ENCODE data around the gene LSS. TPM values are rescaled to one million over a fixed set of nuclear protein-coding genes. Genes with fewer than 3 reads are reported as not detected.

The LSS gene
- total RNA-seq, 1 donor from 2014 or later = 14.1 TPM

- H3K4me1 ChIP-seq (ENCODE audit: control insufficient read depth in 3 of 3, insufficient read depth in 3 of 3, low read length in 3 of 3) = peaks cover 9 to 42% (median 40%) of the 10 kb centered on the region in 3 donors
- H3K36me3 ChIP-seq (ENCODE audit: control insufficient read depth in 3 of 3, insufficient read depth in 3 of 3, low read length in 3 of 3) = peaks cover 33 to 38% (median 33%) of the 10 kb centered on the region in 3 donors
- no peaks in the 10 kb centered on the region for H3K27me3 ChIP-seq (ENCODE audit: control insufficient read depth in 3 of 3, insufficient read depth in 3 of 3, low read length in 3 of 3)
- H3K4me3 ChIP-seq (ENCODE audit: low read length in 3 of 3) = no peak overlapping the region
- no peaks in the 10 kb centered on the region for H3K9me3 ChIP-seq (ENCODE audit: control insufficient read depth in 3 of 3, low read length in 3 of 3)
- no peak overlapping the region for H3K9ac ChIP-seq (ENCODE audit: low read depth in 1 of 3, low read length in 3 of 3)
- H3K27ac ChIP-seq (ENCODE audit: low read depth, low read length) = no peak overlapping the region
Measured at GRCh38 chr21:46220847-46221246, 7.7 kb downstream of the LSS start.

DNA sequence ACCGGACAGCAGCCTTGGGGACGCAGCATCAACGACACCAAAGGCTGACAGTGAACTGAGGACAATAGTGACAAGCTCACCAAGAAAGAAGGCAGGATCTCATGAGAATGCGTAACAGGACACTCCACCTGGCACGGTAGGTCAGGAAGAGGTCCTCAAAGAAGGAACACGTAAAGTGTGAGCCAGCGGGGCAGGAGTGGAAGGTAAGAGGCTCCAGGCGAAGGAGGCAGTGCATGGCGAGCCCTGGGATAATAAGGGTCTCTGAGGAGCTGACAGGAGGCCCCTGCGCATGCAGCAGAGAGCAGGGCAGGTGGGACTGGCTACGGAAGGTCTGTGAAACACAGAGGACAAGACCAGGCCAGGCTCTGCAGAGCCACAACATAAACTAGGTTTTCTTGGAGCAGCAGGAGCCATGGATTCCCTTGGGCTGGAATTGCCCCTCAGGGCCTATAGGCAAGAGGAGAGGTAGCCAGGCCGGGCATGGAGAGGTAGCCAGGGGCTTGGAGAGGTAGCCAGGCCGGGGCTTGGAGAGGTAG is 8.2 kb downstream of the LSS start:
- Histone ChIP-seq H3K27me3 (ENCODE audit: control insufficient read depth in 3 of 3, insufficient read depth in 3 of 3, low read length in 3 of 3) (no peaks in the 10 kb centered on the region), H3K9ac (ENCODE audit: low read depth in 1 of 3, low read length in 3 of 3) (peak overlapping the region in 1 of 3 donors; percentile 40), H3K4me3 (ENCODE audit: low read length in 3 of 3) (no peak overlapping the region), H3K4me1 (ENCODE audit: control insufficient read depth in 3 of 3, insufficient read depth in 3 of 3, low read length in 3 of 3) (peaks cover 9 to 40% (median 38%) of the 10 kb centered on the region in 3 donors), H3K9me3 (ENCODE audit: control insufficient read depth in 3 of 3, low read length in 3 of 3) (no peaks in the 10 kb centered on the region), H3K36me3 (ENCODE audit: control insufficient read depth in 3 of 3, insufficient read depth in 3 of 3, low read length in 3 of 3) (peaks cover 35 to 38% (median 37%) of the 10 kb centered on the region in 3 donors), H3K27ac (ENCODE audit: low read depth, low read length) (no peak overlapping the region)

DNA sequence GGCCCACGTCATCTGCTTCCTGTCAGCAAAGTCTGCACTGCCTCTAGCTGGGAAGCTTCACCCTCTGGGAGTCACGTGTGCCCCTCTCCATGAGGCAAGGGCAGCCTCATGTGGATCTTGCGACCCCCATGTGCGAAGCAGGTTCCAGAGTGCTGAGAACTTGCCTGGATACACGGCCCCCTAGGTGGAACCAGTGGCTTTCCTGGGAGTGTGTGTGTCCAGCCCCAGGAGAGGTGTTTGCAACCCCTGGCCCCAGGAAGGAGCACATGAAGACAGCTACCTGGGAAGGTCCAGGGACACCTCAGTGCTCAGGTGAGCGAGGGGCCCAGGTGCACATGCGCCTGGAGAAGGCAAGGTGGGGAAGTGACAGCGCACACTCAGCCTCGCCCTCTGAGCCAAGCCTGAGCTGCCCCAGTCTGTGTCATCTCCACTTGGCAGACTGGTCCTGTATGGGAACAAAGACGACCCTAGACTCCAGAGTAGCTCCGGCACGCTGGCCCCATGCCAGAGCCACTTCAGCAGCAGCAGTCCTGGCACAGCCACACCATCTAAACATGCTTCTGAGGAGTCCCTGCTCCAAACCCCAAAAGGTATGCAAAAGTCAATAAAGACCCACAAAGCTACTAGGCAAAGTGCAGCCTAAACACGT is 8.9 kb downstream of the LSS start:
- peaks cover 9 to 40% (median 38%) of the 10 kb centered on the region in 3 donors for H3K4me1 ChIP-seq (ENCODE audit: control insufficient read depth in 3 of 3, insufficient read depth in 3 of 3, low read length in 3 of 3)
- H3K9ac ChIP-seq (ENCODE audit: low read depth in 1 of 3, low read length in 3 of 3) = peak overlapping the region in 2 of 3 donors; percentile 12 to 40
- H3K36me3 ChIP-seq (ENCODE audit: control insufficient read depth in 3 of 3, insufficient read depth in 3 of 3, low read length in 3 of 3) = peaks cover 37 to 39% (median 39%) of the 10 kb centered on the region in 3 donors
- no peaks in the 10 kb centered on the region for H3K9me3 ChIP-seq (ENCODE audit: control insufficient read depth in 3 of 3, low read length in 3 of 3)
- H3K4me3 ChIP-seq (ENCODE audit: low read length in 3 of 3) = no peak overlapping the region
- no peak overlapping the region for H3K27ac ChIP-seq (ENCODE audit: low read depth, low read length)
- H3K27me3 ChIP-seq (ENCODE audit: control insufficient read depth in 3 of 3, insufficient read depth in 3 of 3, low read length in 3 of 3) = no peaks in the 10 kb centered on the region

- H3K4me1 ChIP-seq (ENCODE audit: control insufficient read depth in 3 of 3, insufficient read depth in 3 of 3, low read length in 3 of 3) = peaks cover 9 to 36% (median 35%) of the 10 kb centered on the region in 3 donors
- peaks cover 42 to 44% (median 44%) of the 10 kb centered on the region in 3 donors for H3K36me3 ChIP-seq (ENCODE audit: control insufficient read depth in 3 of 3, insufficient read depth in 3 of 3, low read length in 3 of 3)
- H3K27ac ChIP-seq (ENCODE audit: low read depth, low read length) = no peak overlapping the region
- H3K27me3 ChIP-seq (ENCODE audit: control insufficient read depth in 3 of 3, insufficient read depth in 3 of 3, low read length in 3 of 3) = no peaks in the 10 kb centered on the region
- H3K9me3 ChIP-seq (ENCODE audit: control insufficient read depth in 3 of 3, low read length in 3 of 3) = no peaks in the 10 kb centered on the region
- H3K4me3 ChIP-seq (ENCODE audit: low read length in 3 of 3) = no peak overlapping the region
- H3K9ac ChIP-seq (ENCODE audit: low read depth in 1 of 3, low read length in 3 of 3) = peak overlapping the region in 1 of 3 donors; percentile 12
Measured at GRCh38 chr21:46218906-46219590, 9.5 kb downstream of the LSS start.

DNA sequence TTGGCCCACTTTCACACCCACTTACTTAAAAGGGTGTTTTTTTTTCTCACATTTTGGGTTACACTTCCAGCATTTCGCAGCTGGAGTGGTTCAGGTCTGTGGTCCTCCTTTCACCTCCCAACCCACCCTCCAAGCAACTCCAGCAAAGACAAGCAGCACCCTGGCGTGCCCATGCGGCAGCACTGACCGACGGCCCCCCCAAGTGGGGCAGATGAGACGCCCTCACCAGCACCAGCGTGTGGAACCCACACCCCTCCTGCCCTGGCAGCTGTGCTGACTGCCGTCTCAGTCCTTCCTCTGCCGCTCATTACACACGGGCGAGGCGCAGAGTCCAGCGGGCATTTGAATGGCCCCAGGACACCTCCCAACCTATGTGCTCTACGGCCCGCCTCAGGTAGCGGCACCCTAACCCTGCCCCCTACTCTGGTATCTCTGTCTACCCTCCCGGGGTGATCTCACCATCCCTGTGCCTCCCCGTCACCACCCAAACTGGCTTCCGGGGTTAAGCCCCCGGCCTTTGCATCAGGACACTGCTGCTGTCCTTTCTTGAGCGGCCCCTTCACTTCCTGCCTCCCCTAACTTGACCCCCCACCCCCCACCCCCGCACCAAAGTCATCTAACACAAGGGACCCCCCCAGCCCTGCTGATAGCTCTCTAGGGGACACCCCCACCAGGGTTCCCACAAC is 10.9 kb downstream of the LSS start:
- peaks cover 50 to 54% (median 53%) of the 10 kb centered on the region in 3 donors for H3K36me3 ChIP-seq (ENCODE audit: control insufficient read depth in 3 of 3, insufficient read depth in 3 of 3, low read length in 3 of 3)
- H3K4me3 ChIP-seq (ENCODE audit: low read length in 3 of 3) = no peak overlapping the region
- H3K4me1 ChIP-seq (ENCODE audit: control insufficient read depth in 3 of 3, insufficient read depth in 3 of 3, low read length in 3 of 3) = peaks cover 8 to 31% (median 28%) of the 10 kb centered on the region in 3 donors
- H3K9me3 ChIP-seq (ENCODE audit: control insufficient read depth in 3 of 3, low read length in 3 of 3) = no peaks in the 10 kb centered on the region
- no peaks in the 10 kb centered on the region for H3K27me3 ChIP-seq (ENCODE audit: control insufficient read depth in 3 of 3, insufficient read depth in 3 of 3, low read length in 3 of 3)
- peak overlapping the region in 1 of 3 donors; percentile 33 for H3K9ac ChIP-seq (ENCODE audit: low read depth in 1 of 3, low read length in 3 of 3)
- H3K27ac ChIP-seq (ENCODE audit: low read depth, low read length) = no peak overlapping the region

GRCh38 chr21:46216132-46216747 is 12.3 kb downstream of the LSS start:
- H3K27ac ChIP-seq (ENCODE audit: low read depth, low read length) = no peak overlapping the region
- H3K9me3 ChIP-seq (ENCODE audit: control insufficient read depth in 3 of 3, low read length in 3 of 3) = no peaks in the 10 kb centered on the region
- peaks cover 50 to 58% (median 55%) of the 10 kb centered on the region in 3 donors for H3K36me3 ChIP-seq (ENCODE audit: control insufficient read depth in 3 of 3, insufficient read depth in 3 of 3, low read length in 3 of 3)
- no peaks in the 10 kb centered on the region for H3K27me3 ChIP-seq (ENCODE audit: control insufficient read depth in 3 of 3, insufficient read depth in 3 of 3, low read length in 3 of 3)
- no peak overlapping the region for H3K9ac ChIP-seq (ENCODE audit: low read depth in 1 of 3, low read length in 3 of 3)
- H3K4me3 ChIP-seq (ENCODE audit: low read length in 3 of 3) = no peak overlapping the region
- H3K4me1 ChIP-seq (ENCODE audit: control insufficient read depth in 3 of 3, insufficient read depth in 3 of 3, low read length in 3 of 3) = peaks cover 4 to 18% (median 18%) of the 10 kb centered on the region in 3 donors

GRCh38 chr21:46215436-46216131 is 13.0 kb downstream of the LSS start:
- no peaks in the 10 kb centered on the region for H3K27me3 ChIP-seq (ENCODE audit: control insufficient read depth in 3 of 3, insufficient read depth in 3 of 3, low read length in 3 of 3)
- H3K36me3 ChIP-seq (ENCODE audit: control insufficient read depth in 3 of 3, insufficient read depth in 3 of 3, low read length in 3 of 3) = peaks cover 48 to 61% (median 57%) of the 10 kb centered on the region in 3 donors
- no peaks in the 10 kb centered on the region for H3K9me3 ChIP-seq (ENCODE audit: control insufficient read depth in 3 of 3, low read length in 3 of 3)
- no peak overlapping the region for H3K9ac ChIP-seq (ENCODE audit: low read depth in 1 of 3, low read length in 3 of 3)
- peaks cover 4 to 18% (median 16%) of the 10 kb centered on the region in 3 donors for H3K4me1 ChIP-seq (ENCODE audit: control insufficient read depth in 3 of 3, insufficient read depth in 3 of 3, low read length in 3 of 3)
- no peak overlapping the region for H3K27ac ChIP-seq (ENCODE audit: low read depth, low read length)
- no peak overlapping the region for H3K4me3 ChIP-seq (ENCODE audit: low read length in 3 of 3)

DNA sequence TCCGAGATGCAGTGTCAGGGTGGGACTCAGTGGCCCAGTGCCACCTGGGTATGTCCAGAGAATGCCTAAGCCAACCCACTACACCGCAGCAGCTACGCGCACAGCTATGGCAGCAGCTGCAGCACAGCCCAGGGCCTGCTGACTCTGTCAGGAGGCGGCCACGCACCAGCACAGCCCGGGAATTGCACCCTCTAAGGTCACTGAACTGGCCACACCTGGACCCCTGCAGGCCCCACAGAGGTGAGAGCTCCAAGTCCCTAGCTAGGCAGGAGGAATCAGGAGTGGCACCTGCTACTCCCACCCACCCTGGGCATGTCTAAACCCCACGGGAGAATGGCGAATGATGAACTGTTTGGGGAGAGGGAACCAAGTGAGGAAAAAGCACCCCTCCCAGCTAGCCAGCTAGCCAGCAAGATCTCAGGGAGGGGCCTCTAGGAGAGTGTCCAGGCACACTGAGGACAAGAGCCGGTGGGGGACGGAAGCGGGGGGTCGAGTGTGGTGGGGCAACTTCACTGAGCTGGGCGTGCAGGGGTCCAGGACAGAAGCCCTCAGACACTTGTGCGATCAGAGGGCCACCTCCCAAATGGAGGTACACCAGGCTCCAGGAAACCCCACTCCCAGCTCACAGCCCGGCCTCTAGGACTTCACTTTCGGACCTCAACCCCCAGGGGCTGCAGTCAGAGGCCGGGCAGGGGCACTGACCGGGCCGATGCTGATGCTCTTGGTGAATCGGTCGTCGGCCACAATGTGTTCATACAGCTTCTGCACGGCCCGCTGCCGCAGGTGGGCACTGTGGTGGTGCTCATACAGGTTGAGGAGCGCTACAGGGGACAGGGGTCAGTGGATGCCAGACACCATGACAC is 13.9 kb downstream of the LSS start:
- H3K27me3 ChIP-seq (ENCODE audit: control insufficient read depth in 3 of 3, insufficient read depth in 3 of 3, low read length in 3 of 3) = no peaks in the 10 kb centered on the region
- H3K9ac ChIP-seq (ENCODE audit: low read depth in 1 of 3, low read length in 3 of 3) = no peak overlapping the region
- peaks cover 43 to 59% (median 51%) of the 10 kb centered on the region in 3 donors for H3K36me3 ChIP-seq (ENCODE audit: control insufficient read depth in 3 of 3, insufficient read depth in 3 of 3, low read length in 3 of 3)
- H3K4me1 ChIP-seq (ENCODE audit: control insufficient read depth in 3 of 3, insufficient read depth in 3 of 3, low read length in 3 of 3) = peaks cover 0 to 9% (median 7%) of the 10 kb centered on the region in 3 donors
- H3K9me3 ChIP-seq (ENCODE audit: control insufficient read depth in 3 of 3, low read length in 3 of 3) = no peaks in the 10 kb centered on the region
- no peak overlapping the region for H3K4me3 ChIP-seq (ENCODE audit: low read length in 3 of 3)
- H3K27ac ChIP-seq (ENCODE audit: low read depth, low read length) = no peak overlapping the region
